ENCODE data around the gene FAIM2. TPM values are rescaled to one million over a fixed set of nuclear protein-coding genes. Genes with fewer than 3 reads are reported as not detected.

FAIM2 gene
- total and polyA plus RNA-seq, 10 of the 15 experiments (the other 5 are each of a cell fraction or from before 2014, with no cell fraction given), result not detected

- no peaks in the 10 kb centered on the region for H4K20me1 ChIP-seq (ENCODE audit: control insufficient read depth, insufficient read depth)
- no TSS peak for BruUV-seq (replicated peaks)
- 91% methylated on average over 2 of the region's 2 CpGs for WGBS (ENCODE audit: insufficient coverage, insufficient replicate concordance, low lambda C conversion rate, missing lambda C conversion rate)
- H3K4me2 ChIP-seq (ENCODE audit: control insufficient read depth, insufficient read depth), result no peak overlapping the region
- no peaks in the 10 kb centered on the region for H3K79me2 ChIP-seq (ENCODE audit: control insufficient read depth, insufficient read depth, low read length)
- H3K27me3 ChIP-seq (replicated peaks in 1 of 2; ENCODE audit: control insufficient read depth in 2 of 2, insufficient read depth in 2 of 2, low read length in 1 of 2), result no peaks in the 10 kb centered on the region
- no peaks in the 10 kb centered on the region for H3K36me3 ChIP-seq (ENCODE audit: control insufficient read depth in 2 of 2, insufficient read depth in 2 of 2, low read length in 1 of 2)
- in situ Hi-C loops (cut with MboI) (no loop called here), intact Hi-C loops (cut with micrococcal nuclease; ENCODE audit: unreplicated experiment) (no loop called here)
- H3K4me3 ChIP-seq, result no peak overlapping the region
- no peak overlapping the region for H3K27ac ChIP-seq (ENCODE audit: control insufficient read depth, insufficient read depth)
- ATAC-seq, result no peak
- SMC1A ChIA-PET (ENCODE audit: uncharacterized antibody, unreplicated experiment), result no interaction called here
- no peak overlapping the region for H3K9ac ChIP-seq (ENCODE audit: control insufficient read depth, insufficient read depth, low read length)
- H3K4me1 ChIP-seq (ENCODE audit: control insufficient read depth, insufficient read depth, low read length), result no peaks in the 10 kb centered on the region
- RAD21 ChIA-PET (ENCODE audit: unreplicated experiment), result no interaction called here
- POLR2A ChIA-PET, result no interaction called here
- peaks cover 1% of the 10 kb centered on the region; the same call in 1 of the 3 replicates for H3K9me3 ChIP-seq (replicated peaks; ENCODE audit: control insufficient read depth, insufficient read depth, low read length)
- CTCF ChIA-PET, result interaction anchor here (2.6 kb wide), 1 partner anchor 14 kb away, joined by 12 read pairs; no protein-coding TSS in a partner anchor
- no peak for DNase-seq (ENCODE audit: low read depth, low spot score)
- no peak for FAIRE-seq
- H2AFZ ChIP-seq (ENCODE audit: control insufficient read depth, low read depth, low read length), result no peak overlapping the region
- TF ChIP-seq NFYB (IDR thresholded peaks at IDR 0.05; ENCODE audit: insufficient read depth, low read depth, low read length) (no peak), ATF2 (IDR thresholded peaks at IDR 0.05; ENCODE audit: low read length) (no peak), ZBTB11 (CRISPR knock-in tag; IDR thresholded peaks at IDR 0.05) (no peak), CUX1 (IDR thresholded peaks at IDR 0.05; ENCODE audit: insufficient replicate concordance, low read depth, low read length) (no peak), CREM (IDR thresholded peaks at IDR 0.05; ENCODE audit: low read depth) (no peak), USF1 (IDR thresholded peaks at IDR 0.05; ENCODE audit: borderline replicate concordance, extremely low read length, insufficient read depth, low read depth, low read length) (no peak), SMARCA5 (IDR thresholded peaks at IDR 0.05) (no peak), ZNF592 (IDR thresholded peaks at IDR 0.05) (no peak)
Observed at GRCh38 chr12:49853671-49854070, 50.0 kb downstream of the FAIM2 start.

All from GM12878 (cell line).